Epithelial cell of proximal tubule (primary cell): ENCODE results near the gene CPAMD8. TPM values are rescaled to one million over a fixed set of nuclear protein-coding genes. Genes with fewer than 3 reads are reported as not detected.

Source experiments
- DNase-seq: peaks from one replicate; pipeline ENCODE4 v3.0.0-alpha.2; 2011; ENCODE audit warnings: low read depth
- H3K4me3 ChIP-seq: 2 replicates; pipeline ENCODE4 v1.5.1; 2011; ENCODE audit warnings: low read depth, mild to moderate bottlenecking, low read length
- CTCF ChIP-seq: conservative IDR thresholded peaks from 2 replicates; pipeline ENCODE4 v1.5.1; 2012; ENCODE audit warnings: low read depth, mild to moderate bottlenecking, low read length
- total RNA-seq: library from RNA; depleted of rRNA; stranded (reverse); fragments of >200 nt; gene quantifications from 2 replicates; pipeline ENCODE4 v1.2.3, GENCODE V29; 2015

CPAMD8 gene
- total RNA-seq, 1 donor from 2014 or later: 8.2 TPM

DNA sequence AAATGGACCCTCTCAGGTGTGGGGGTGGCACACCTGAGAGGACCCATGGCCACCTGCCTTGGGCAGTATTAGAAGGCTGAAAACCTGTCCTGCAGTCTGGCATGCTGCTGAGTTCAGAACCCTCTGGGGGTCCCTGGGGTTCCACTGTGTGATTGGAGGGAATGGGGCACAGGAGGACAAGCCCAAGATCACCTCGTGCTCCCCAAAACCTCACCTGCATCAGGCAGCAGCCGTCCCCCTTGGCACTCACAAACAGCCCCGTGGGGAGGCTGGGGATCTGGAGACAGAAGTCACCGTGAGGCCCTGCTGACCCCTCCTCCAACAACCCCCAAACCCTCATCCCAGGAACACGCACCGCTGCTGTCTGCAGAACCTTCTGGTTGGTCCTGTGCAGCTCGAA is 123.3 kb downstream of the CPAMD8 start:
- no peak for TF ChIP-seq CTCF
- H3K4me3 ChIP-seq: no peak overlapping the region
- DNase-seq: no peak

GRCh38 chr19:16902545-16902944 is 124.1 kb downstream of the CPAMD8 start:
- H3K4me3 ChIP-seq: no peak overlapping the region
- no peak for DNase-seq
- no peak for TF ChIP-seq CTCF

DNA sequence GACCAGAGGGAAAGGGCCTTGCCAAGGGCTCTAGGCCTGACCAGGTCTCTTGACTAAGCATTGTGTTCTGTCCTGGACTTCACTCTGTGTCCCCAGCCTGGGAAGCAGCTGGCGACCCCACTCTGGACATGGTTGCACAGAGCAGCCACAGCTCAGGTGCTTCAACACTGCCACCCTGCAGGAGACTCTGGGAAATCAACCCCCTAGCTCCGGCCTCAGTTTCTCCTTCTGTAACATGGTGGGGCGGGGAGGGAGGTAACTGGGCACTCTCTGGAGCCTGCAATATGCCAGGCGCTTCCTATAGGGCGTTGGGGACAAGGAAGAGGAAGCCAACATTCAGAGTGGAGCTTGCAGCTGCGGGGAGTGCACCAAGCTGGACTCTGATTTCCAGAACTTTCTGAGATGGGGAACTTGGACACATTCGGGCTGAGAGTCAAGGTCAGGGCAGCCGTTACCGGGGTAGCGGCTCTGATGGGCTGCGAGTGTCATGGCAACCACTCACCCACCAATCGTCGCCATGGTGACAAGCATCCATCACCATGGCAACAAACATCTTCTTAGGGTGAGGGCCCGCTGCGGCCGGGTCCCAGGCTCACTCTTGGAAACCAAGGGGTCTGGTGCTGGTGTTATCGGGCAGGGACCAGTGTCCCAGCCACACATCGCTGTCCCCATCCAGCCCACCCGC is 125.0 kb downstream of the CPAMD8 start:
- no peak overlapping the region for H3K4me3 ChIP-seq

DNA sequence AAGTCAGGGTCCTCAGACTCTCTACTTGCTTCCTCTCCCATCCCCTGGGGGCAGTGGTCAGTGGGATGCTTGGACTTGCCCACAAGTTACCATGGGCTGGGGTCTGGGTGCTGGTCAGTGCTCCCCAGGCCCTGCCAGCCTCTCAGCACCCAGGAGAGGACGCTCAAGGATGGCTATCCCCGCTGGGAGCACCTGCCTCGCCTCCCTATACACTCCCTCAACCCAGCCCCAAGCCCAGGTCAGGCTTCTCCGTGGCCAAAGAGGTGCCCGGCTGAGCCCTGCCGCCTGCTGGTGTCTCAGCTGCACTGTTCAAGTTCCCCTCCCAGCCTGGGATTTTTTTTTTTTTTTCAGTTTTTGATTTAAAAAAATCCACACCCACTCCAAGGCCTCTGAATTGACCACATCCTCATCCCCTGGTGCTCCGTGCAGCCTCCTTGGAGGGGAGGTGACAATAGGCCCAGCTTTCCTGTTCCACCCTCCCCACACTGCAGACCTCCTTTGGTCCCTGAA is 127.0 kb downstream of the CPAMD8 start:
- H3K4me3 ChIP-seq: no peak overlapping the region
- peak; percentile 40 for TF ChIP-seq CTCF
- DNase-seq: no peak

More for the DNA sequence above, 125.0 kb downstream of the CPAMD8 start:
- TF ChIP-seq CTCF: no peak
- no peak for DNase-seq

DNA sequence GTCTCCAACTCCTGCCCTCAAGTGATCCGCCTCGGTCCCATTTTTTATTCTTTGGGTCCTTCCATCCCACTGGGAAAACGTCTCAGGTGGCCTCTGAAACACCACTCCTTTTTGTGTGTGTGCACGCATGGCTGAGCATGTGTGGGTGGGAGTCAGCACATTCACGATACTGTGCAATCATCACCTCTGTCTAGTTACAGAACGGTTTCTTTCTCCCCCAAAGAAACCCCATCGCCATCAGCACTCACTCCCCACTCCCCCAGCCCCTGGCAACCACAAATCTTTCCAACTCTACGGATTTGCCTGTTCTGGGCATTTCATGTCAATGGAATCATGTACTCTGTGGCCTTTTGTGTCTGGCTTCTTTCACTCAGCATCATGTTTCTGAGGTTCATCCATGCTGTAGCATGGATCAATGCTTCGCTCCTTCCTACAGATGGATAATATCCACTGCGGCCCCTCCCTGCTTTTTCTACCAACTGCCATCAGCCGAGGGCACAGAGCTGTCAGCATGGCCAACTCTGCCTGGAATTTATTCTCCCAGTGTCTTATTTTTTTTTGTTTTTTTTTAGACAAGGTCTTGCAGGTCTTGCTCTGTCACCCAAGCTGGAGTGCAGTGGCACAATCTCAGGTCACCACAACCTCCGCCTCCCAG is 128.1 kb downstream of the CPAMD8 start:
- TF ChIP-seq CTCF: no peak
- DNase-seq: no peak
- H3K4me3 ChIP-seq: no peak overlapping the region

DNA sequence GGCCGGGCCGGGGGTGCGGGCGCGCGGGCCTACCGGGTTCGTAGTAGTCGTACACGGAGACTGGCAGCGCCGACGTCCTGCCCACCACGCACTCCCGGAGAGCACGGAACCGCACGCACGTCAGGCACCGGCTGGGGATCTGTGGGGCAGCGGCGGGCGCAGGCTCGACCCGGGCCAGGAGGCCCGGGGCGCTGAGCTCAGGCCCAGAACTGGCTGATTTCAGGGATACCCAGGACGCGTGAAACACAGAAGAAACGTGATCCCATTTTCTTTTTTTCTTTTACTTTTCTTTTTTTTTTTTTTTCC is 128.8 kb downstream of the CPAMD8 start:
- TF ChIP-seq CTCF: no peak
- peak overlapping the region; percentile 62 for H3K4me3 ChIP-seq
- DNase-seq: no peak
